Heart left ventricle (tissue), 13 donors: Measurements from ENCODE around the gene SIGLEC5.

Experiments
- CTCF ChIP-seq, 12 donors: fragments of 200-600 bp; sonication (generic) in 4 of 12; IDR thresholded peaks; one replicate each; pipeline versions ENCODE4 v1.5.0 to v1.8.0; 2018 to 2022; ENCODE audit warnings: antibody characterized with exemption in 12 of 12, mild to moderate bottlenecking in 5 of 12
- POLR2A ChIP-seq, 2 donors: fragments of 450-650 bp; IDR thresholded peaks; one replicate each; pipeline ENCODE4 v1.6.1; 2017; ENCODE audit warnings: antibody characterized with exemption in 2 of 2, mild to moderate bottlenecking in 2 of 2, moderate library complexity in 2 of 2
- donor health status: ischemic (EF 13 %, LVEDD 7.1; RV severe dilation, severe dysfunction).
- donor health status: DM: no; HTN: yes; CAD: no.
- donor health status: DM: no; HTN: no; CAD: no.
- donor health status: ischemic (EF 25% LVEDD 6.9; RV normal size, moderate dysfunction).
- donor health status: ischemic (EF 25% LVEDD 5.7; RV mildly dilated, moderate dysfunction).
- donor health status: ischemic (EF 35%, LVEDD 5.7; RV mildly dilated, moderate dysfunction).
- donor health status: nonischemic (EF 11% LVEDD 7.7; RV severe dilation, severe dysfunction).
- donor health status: DM: yes; HTN: yes; CAD: no.
- donor health status: PGD.
- donor health status: ischemic (EF 29% LVEDD 5.4; RV normal size, mild dysfunction).
- donor health status: nonischemic (EF 23%, LVEDD 6.1; RV moderate dilation, normal function).

GRCh38 chr19:51573331-51573730 lies 56.9 kb downstream of the SIGLEC5 start:
- TF ChIP-seq CTCF (IDR thresholded peaks at IDR 0.05) (no peak), POLR2A (IDR thresholded peaks at IDR 0.05) (no peak)
